Kidney epithelial cell (primary cell): ENCODE measurements around the gene STK10. TPM values are rescaled to one million over a fixed set of nuclear protein-coding genes. Genes with fewer than 3 reads are reported as not detected.

ENCODE experiments used
- DNase-seq: peaks from one replicate; pipeline ENCODE4 v3.0.0-alpha.2; 2010; ENCODE audit warnings: low read depth
- H3K27me3 ChIP-seq: 2 replicates; pipeline ENCODE4 v1.6.0; 2011; ENCODE audit warnings: low read length; ENCODE audit not compliant: control insufficient read depth, insufficient read depth
- H3K36me3 ChIP-seq: 2 replicates; pipeline ENCODE4 v1.5.1; 2011; ENCODE audit warnings: low read length; ENCODE audit not compliant: control insufficient read depth, insufficient read depth
- H3K4me3 ChIP-seq: 2 replicates; pipeline ENCODE4 v1.5.1; 2011; ENCODE audit warnings: low read depth, mild to moderate bottlenecking, control low read depth, low read length
- total RNA-seq: library from RNA; depleted of rRNA; stranded (reverse); fragments of >200 nt; gene quantifications from 2 replicates; pipeline ENCODE4 v1.2.3, GENCODE V29; 2015
- TF ChIP-seq, protein P1 (sequence below): IDR thresholded peaks from 2 replicates; pipeline ENCODE4 v1.5.1; 2011; ENCODE audit warnings: mild to moderate bottlenecking, moderate library complexity, low read length, control low read depth, inconsistent platforms; ENCODE audit not compliant: insufficient read depth, poor library complexity, severe bottlenecking

The STK10 gene
- total RNA-seq, 1 donor from 2014 or later, result 24.7 TPM

DNA sequence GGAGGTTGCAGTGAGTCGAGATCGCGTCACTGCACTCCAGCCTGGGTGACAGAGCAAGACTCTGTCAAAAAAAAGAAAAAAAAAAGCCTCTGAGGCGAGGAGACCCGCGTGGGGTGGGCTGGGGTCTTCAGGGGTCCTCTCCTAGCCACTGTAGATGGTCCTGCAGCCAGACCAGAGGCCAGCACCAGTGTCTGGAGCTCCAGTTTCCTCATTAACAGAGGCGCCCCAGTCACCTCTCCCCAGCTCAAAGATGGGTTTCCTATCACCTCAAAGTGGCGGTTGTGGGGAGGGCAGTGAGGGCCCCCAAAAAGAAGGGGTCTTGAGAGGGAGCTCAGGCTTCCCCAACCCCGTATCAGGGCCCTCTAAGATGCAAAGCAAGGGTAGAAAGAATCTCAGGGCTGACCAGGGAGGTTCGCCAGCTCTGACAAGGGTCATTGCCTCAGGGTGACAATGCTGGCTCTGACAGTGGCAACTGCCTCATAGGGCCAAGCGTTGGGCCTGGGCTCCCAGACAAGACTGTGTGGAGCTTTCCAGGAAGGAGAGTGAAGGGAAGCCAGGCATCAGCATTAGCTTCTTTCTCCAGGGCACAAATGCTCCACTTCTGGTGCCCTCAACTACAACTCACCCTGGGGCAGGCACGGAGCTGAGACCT, 15.0 kb downstream of the STK10 start:
- no peak overlapping the region for H3K4me3 ChIP-seq
- TF ChIP-seq, protein P1, sequence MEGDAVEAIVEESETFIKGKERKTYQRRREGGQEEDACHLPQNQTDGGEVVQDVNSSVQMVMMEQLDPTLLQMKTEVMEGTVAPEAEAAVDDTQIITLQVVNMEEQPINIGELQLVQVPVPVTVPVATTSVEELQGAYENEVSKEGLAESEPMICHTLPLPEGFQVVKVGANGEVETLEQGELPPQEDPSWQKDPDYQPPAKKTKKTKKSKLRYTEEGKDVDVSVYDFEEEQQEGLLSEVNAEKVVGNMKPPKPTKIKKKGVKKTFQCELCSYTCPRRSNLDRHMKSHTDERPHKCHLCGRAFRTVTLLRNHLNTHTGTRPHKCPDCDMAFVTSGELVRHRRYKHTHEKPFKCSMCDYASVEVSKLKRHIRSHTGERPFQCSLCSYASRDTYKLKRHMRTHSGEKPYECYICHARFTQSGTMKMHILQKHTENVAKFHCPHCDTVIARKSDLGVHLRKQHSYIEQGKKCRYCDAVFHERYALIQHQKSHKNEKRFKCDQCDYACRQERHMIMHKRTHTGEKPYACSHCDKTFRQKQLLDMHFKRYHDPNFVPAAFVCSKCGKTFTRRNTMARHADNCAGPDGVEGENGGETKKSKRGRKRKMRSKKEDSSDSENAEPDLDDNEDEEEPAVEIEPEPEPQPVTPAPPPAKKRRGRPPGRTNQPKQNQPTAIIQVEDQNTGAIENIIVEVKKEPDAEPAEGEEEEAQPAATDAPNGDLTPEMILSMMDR, result no peak

DNA sequence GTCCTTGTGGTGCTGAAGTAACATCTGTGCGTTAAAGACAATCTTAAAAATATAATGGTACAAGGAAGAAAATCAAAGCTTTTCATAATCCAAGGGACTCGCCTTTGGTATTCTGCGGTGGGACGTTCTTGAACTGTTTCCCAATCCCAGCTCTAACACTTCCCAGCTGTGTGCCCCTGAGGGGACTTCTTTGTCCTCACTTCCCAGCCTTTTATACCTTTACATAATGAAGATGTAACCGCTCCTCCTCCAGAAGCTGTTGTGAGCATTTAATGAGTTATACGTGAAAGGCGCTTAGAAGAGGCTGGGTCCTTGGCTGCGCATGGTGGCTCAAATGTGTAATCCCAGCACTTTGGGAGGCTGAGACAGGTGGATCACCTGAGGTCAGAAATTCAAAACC, 16.9 kb downstream of the STK10 start:
- TF ChIP-seq, protein P1, result no peak
- Histone ChIP-seq H3K4me3 (no peak overlapping the region), H3K27me3 (no peaks in the 10 kb centered on the region), H3K36me3 (no peaks in the 10 kb centered on the region)
- DNase-seq, result no peak

More for the DNA sequence above, 15.0 kb downstream of the STK10 start:
- Histone ChIP-seq H3K27me3 (no peaks in the 10 kb centered on the region), H3K36me3 (no peaks in the 10 kb centered on the region)
- no peak for DNase-seq

DNA sequence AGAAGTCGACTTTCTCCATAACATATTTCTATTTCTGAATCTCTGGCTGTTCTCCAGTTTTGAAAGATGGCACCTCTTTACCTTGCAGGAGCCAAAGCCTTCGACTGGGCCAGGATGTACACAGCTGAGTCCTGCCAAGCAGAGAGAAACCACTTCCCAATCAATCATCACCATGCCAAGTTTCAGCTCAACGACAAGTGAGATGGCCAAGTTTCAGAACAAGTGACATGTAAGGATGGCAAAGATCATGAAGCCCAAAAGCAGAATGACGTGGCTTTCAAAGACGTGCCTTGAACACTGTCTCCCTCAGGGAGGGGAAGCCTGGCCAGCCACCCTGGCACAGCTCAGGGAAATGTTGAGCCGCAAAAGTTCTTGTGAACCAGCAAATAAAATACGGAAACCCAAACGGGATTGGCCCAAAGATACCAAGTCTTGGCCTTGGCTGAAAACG, 17.7 kb downstream of the STK10 start:
- no peaks in the 10 kb centered on the region for H3K27me3 ChIP-seq
- no peaks in the 10 kb centered on the region for H3K36me3 ChIP-seq
- H3K4me3 ChIP-seq, result no peak overlapping the region
- TF ChIP-seq, protein P1, result no peak
- no peak for DNase-seq

GRCh38 chr5:172169216-172169615, 18.8 kb downstream of the STK10 start:
- TF ChIP-seq, protein P1, result no peak
- H3K4me3 ChIP-seq, result no peak overlapping the region

DNA sequence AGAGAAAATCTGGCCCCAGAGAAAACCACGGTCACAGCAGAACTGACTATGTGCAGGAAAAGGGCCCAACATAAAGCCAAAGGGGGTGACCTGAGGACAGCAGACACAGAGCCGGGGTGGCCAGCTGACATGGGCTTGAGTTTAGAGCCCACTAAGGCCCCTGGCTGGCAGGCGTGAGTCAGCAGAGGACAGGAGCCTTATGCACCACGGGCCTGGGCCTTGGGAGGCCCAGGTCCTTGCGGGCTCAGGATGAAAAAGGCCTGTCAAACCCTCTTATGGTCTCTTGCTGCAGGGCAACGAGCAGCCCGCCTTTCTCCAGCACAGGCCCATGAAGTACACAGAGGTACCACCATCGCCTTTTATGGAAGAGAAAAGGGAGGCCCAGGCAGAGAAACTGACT, 19.7 kb downstream of the STK10 start:
- H3K4me3 ChIP-seq, result no peak overlapping the region
- H3K27me3 ChIP-seq, result no peaks in the 10 kb centered on the region
- TF ChIP-seq, protein P1, result no peak
- no peak for DNase-seq
- H3K36me3 ChIP-seq, result no peaks in the 10 kb centered on the region

More at GRCh38 chr5:172169216-172169615, 18.8 kb downstream of the STK10 start:
- DNase-seq, result no peak
- H3K36me3 ChIP-seq, result no peaks in the 10 kb centered on the region
- H3K27me3 ChIP-seq, result no peaks in the 10 kb centered on the region

DNA sequence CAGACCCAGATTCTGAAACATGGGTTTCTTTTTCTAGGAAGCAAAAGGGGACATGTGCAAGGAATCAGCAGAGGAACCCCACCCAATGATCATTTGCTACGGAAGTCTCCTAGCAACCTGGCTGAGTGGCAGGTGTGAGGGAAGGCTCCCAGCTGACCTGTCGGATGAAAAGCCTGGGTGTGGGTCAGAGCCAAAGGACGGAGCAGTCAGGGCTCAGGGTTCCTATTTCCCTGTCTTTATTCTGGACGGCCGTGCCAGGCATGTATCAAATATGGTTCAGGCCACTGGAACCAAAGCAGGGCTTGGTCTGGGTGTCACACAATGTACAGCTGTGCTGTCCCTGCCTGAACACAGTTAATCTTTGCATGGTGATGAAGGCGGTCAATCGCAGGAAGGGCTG, 20.1 kb downstream of the STK10 start:
- no peaks in the 10 kb centered on the region for H3K36me3 ChIP-seq
- no peak overlapping the region for H3K4me3 ChIP-seq
- H3K27me3 ChIP-seq, result no peaks in the 10 kb centered on the region
- DNase-seq, result no peak
- TF ChIP-seq, protein P1, result no peak
